Esophagus squamous epithelium (tissue), 4 donors: ENCODE measurements around the gene SLC1A4.

Experiments used
- CTCF ChIP-seq, 6 experiments: fragments of 450-650 bp in 4 of 6; fragments of 200-600 bp in 2 of 6; sonication (generic) in 2 of 6; IDR thresholded peaks; one replicate each; pipeline ENCODE4 v1.5.1; 2016 to 2019; ENCODE audit warnings: antibody characterized with exemption in 6 of 6, mild to moderate bottlenecking in 4 of 6, moderate library complexity in 4 of 6
- POLR2A ChIP-seq, 4 donors: fragments of 450-650 bp; IDR thresholded peaks; one replicate each; pipeline ENCODE4 v1.6.1; 2017; ENCODE audit warnings: antibody characterized with exemption in 4 of 4, mild to moderate bottlenecking in 4 of 4, moderate library complexity in 3 of 4

- TF ChIP-seq POLR2A (IDR thresholded peaks at IDR 0.05) (no peak), CTCF (IDR thresholded peaks at IDR 0.05) (no peak)
Observed at GRCh38 chr2:64951306-64951953, 37.8 kb upstream of the SLC1A4 start.
